Osteocyte (in vitro differentiated cells): Measurements from ENCODE around the gene XPNPEP1. TPM values are rescaled to one million over a fixed set of nuclear protein-coding genes. Genes with fewer than 3 reads are reported as not detected.
A peak's percentile ranks its signal among the peaks of the same experiment; 100 is the strongest.

Source experiments
- DNase-seq: peaks from one replicate; pipeline ENCODE4 v3.0.0; 2021; ENCODE audit warnings: mixed read lengths; ENCODE audit not compliant: unreplicated experiment; ENCODE audit errors: extremely low spot score
- H3K27ac Mint-ChIP-seq: one replicate; pipeline ENCODE4 v1.8.0; 2021; ENCODE audit warnings: mild to moderate bottlenecking, mixed read lengths; ENCODE audit not compliant: unreplicated experiment
- H3K27me3 Mint-ChIP-seq: one replicate; pipeline ENCODE4 v1.8.0; 2021; ENCODE audit warnings: mixed read lengths; ENCODE audit not compliant: unreplicated experiment
- H3K36me3 Mint-ChIP-seq: one replicate; pipeline ENCODE4 v1.8.0; 2021; ENCODE audit warnings: mixed read lengths; ENCODE audit not compliant: unreplicated experiment
- H3K4me1 Mint-ChIP-seq: one replicate; pipeline ENCODE4 v1.8.0; 2021; ENCODE audit warnings: mixed read lengths; ENCODE audit not compliant: unreplicated experiment
- H3K4me3 Mint-ChIP-seq: one replicate; pipeline ENCODE4 v1.8.0; 2021; ENCODE audit warnings: mild to moderate bottlenecking, moderate library complexity, mixed read lengths; ENCODE audit not compliant: unreplicated experiment
- H3K9me3 Mint-ChIP-seq: one replicate; pipeline ENCODE4 v1.8.0; 2021; ENCODE audit warnings: mixed read lengths; ENCODE audit not compliant: unreplicated experiment
- total RNA-seq: library from RNA; stranded (reverse); gene quantifications from 2 replicates; pipeline ENCODE4 v1.2.1, GENCODE V29; 2021
- TF ChIP-seq, protein P1 (sequence below): fragments of 200-600 bp; sonication (generic); IDR thresholded peaks from 2 replicates; pipeline ENCODE4 v1.5.0; 2021; ENCODE audit warnings: antibody characterized with exemption, mild to moderate bottlenecking, moderate library complexity

XPNPEP1 gene
- total RNA-seq, 1 donor from 2014 or later = 74.5 TPM

DNA sequence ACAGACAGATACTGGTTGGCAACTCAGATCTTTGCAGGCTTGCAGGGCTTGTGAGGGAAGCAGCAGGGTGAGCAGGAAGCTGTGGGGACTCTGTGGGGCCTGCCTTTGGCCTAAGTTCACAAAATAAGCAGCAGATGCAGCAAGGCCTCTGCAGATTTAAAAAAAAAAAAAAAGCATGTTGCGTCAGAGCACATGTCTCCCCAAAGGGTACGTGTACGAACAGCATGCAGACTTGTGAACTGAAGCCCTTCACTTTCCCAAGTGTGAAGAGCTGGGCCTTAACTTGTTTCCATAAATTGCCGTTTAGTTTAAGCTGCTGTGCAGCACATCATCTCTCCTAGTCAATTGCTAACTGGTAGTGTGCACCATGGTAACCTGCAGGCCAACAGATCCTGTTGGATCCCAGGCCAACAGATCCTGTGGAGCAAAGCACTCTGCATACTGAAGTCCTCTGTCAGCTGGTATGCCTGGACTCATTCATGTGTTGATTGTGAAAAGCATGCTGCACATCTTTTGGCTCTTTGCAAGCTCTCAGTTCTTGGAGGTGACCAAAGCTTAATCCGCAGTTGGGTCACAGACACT is 10.8 kb upstream of the XPNPEP1 start:
- H3K27me3 Mint-ChIP-seq = no peaks in the 10 kb centered on the region
- TF ChIP-seq, protein P1, sequence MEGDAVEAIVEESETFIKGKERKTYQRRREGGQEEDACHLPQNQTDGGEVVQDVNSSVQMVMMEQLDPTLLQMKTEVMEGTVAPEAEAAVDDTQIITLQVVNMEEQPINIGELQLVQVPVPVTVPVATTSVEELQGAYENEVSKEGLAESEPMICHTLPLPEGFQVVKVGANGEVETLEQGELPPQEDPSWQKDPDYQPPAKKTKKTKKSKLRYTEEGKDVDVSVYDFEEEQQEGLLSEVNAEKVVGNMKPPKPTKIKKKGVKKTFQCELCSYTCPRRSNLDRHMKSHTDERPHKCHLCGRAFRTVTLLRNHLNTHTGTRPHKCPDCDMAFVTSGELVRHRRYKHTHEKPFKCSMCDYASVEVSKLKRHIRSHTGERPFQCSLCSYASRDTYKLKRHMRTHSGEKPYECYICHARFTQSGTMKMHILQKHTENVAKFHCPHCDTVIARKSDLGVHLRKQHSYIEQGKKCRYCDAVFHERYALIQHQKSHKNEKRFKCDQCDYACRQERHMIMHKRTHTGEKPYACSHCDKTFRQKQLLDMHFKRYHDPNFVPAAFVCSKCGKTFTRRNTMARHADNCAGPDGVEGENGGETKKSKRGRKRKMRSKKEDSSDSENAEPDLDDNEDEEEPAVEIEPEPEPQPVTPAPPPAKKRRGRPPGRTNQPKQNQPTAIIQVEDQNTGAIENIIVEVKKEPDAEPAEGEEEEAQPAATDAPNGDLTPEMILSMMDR = no peak

DNA sequence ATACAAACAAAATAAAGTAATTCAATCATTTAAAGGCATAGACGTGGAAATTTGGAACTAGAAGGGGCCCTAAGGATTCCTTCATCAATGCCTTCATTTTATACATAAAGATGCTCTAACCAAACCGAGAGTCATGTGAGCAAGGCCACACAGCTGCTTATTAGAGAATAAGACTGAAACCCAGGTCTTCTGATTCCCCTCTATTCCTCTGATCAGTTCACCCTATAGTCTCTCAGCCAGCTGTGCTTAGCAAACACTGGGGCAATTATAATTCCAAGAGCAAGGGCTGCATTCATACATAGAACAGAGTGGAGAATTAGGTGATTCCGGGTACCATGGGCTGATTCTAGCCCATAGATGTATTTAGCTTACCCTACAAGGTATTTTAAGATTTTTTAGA is 9.7 kb upstream of the XPNPEP1 start:
- Mint-ChIP-seq H3K27me3 (no peaks in the 10 kb centered on the region), H3K36me3 (no peaks in the 10 kb centered on the region), H3K4me3 (no peak overlapping the region), H3K27ac (no peak overlapping the region), H3K4me1 (peaks cover 67% of the 10 kb centered on the region), H3K9me3 (no peaks in the 10 kb centered on the region)
- no peak for DNase-seq
- TF ChIP-seq, protein P1 = no peak

More for the DNA sequence above, 10.8 kb upstream of the XPNPEP1 start:
- DNase-seq = no peak
- H3K4me3 Mint-ChIP-seq = no peak overlapping the region
- H3K36me3 Mint-ChIP-seq = no peaks in the 10 kb centered on the region
- peak overlapping the region; percentile 95 for H3K27ac Mint-ChIP-seq
- H3K4me1 Mint-ChIP-seq = peaks cover 60% of the 10 kb centered on the region
- H3K9me3 Mint-ChIP-seq = no peaks in the 10 kb centered on the region

DNA sequence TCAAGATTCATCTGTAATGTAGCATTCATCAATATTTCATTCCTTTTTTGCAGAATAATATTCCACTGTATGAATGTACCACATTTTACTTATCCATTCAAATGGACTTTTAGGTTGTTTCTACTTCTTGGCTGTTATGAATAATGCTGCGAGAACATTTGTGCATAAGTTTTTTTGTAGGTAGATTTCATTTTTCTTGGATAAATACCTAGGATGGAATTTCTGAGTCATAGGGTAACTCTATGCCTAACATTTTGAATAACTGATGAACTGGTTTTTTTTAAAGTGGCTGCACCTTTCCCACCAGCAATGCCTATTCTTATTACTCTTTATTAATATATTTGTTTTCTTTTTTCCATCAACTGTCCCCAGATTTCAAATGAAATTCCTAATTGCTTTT is 9.1 kb upstream of the XPNPEP1 start:
- H3K4me1 Mint-ChIP-seq = peaks cover 67% of the 10 kb centered on the region
- H3K4me3 Mint-ChIP-seq = no peak overlapping the region
- H3K9me3 Mint-ChIP-seq = no peaks in the 10 kb centered on the region
- H3K27ac Mint-ChIP-seq = peak overlapping the region; percentile 9
- no peaks in the 10 kb centered on the region for H3K36me3 Mint-ChIP-seq
- no peaks in the 10 kb centered on the region for H3K27me3 Mint-ChIP-seq
- TF ChIP-seq, protein P1 = no peak
- no peak for DNase-seq

DNA sequence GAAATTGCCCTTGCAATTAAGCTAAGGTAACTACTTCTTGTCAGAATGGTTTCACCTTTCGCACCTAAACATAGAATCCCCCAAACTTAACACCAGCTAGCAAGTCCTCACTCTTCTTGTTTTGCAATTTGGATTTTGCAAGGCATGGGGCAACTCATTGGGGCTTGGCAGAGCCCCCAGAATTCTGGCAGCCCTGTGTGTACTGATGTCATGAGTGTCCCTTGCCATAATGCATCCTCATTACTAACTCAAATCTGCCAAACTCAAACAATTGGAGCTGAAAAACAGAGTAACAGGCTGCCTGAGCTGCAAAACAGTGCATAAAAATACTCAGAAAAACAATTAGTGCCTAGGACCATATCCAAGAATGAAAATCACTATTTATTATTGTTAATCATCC is 7.9 kb upstream of the XPNPEP1 start:
- Mint-ChIP-seq H3K9me3 (no peaks in the 10 kb centered on the region), H3K4me1 (peaks cover 63% of the 10 kb centered on the region), H3K27ac (no peak overlapping the region), H3K27me3 (no peaks in the 10 kb centered on the region), H3K4me3 (no peak overlapping the region), H3K36me3 (no peaks in the 10 kb centered on the region)
- TF ChIP-seq, protein P1 = no peak
- DNase-seq = no peak

DNA sequence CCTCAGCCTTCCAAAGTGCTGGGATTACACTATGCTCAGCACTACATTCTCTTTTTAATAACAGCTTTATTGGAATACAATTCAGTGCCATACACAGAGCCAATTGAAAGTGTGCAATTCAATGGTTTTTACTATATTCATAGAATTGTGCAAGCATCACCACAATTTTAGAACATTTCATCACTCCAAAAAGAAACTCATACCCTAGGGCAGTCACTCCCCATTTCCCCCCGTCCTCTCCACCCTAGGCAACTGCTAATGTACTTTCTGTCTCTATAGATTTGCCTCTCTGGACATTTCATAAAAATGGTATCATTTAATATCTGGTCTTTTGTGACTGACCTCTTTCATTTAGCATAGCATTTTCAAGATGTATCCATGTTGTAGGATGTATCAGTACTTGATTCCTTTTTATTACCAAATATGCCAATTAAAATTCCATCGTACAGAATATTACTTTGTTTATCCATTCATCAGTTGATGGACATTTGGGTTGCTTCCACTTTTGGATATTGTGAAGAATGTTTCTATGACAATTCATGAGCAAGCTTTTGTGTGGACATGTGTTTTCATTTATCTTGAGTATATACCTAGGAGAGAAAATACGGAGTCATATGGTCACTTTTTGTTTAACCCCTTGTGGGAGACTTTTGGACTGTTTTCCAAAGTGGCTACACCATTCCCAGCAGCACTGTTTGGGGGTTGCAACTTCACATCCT is 6.3 kb upstream of the XPNPEP1 start:
- Mint-ChIP-seq H3K9me3 (no peaks in the 10 kb centered on the region), H3K4me1 (peaks cover 48% of the 10 kb centered on the region), H3K27me3 (no peaks in the 10 kb centered on the region), H3K36me3 (no peaks in the 10 kb centered on the region), H3K27ac (peak overlapping the region; percentile 65), H3K4me3 (no peak overlapping the region)
- no peak for DNase-seq
- TF ChIP-seq, protein P1 = no peak
